Measurements from ENCODE around the gene FHIT. TPM values are rescaled to one million over a fixed set of nuclear protein-coding genes. Genes with fewer than 3 reads are reported as not detected.

The FHIT gene
- total RNA-seq, 1 donor from 2014 or later = 5.7 TPM

- Histone ChIP-seq H3K9ac (no peak overlapping the region), H3K79me2 (ENCODE audit: low read depth) (no peaks in the 10 kb centered on the region), H3K9me3 (ENCODE audit: low read depth) (no peaks in the 10 kb centered on the region), H3K27ac (no peak overlapping the region), H3K4me2 (no peak overlapping the region), H4K20me1 (ENCODE audit: low read depth) (no peaks in the 10 kb centered on the region), H3K4me1 (no peaks in the 10 kb centered on the region), H3K4me3 (no peak overlapping the region), H3F3A (ENCODE audit: low read depth) (no peaks in the 10 kb centered on the region), H3K27me3 (no peaks in the 10 kb centered on the region), H3K36me3 (no peaks in the 10 kb centered on the region), H2AFZ (replicated peaks) (no peak overlapping the region)
- H3K27ac Mint-ChIP-seq = no peak overlapping the region
- DNase-seq (ENCODE audit: low spot score) = no peak
- no peak for TF ChIP-seq EZH2 (IDR thresholded peaks at IDR 0.05)
- TF ChIP-seq, protein P1, sequence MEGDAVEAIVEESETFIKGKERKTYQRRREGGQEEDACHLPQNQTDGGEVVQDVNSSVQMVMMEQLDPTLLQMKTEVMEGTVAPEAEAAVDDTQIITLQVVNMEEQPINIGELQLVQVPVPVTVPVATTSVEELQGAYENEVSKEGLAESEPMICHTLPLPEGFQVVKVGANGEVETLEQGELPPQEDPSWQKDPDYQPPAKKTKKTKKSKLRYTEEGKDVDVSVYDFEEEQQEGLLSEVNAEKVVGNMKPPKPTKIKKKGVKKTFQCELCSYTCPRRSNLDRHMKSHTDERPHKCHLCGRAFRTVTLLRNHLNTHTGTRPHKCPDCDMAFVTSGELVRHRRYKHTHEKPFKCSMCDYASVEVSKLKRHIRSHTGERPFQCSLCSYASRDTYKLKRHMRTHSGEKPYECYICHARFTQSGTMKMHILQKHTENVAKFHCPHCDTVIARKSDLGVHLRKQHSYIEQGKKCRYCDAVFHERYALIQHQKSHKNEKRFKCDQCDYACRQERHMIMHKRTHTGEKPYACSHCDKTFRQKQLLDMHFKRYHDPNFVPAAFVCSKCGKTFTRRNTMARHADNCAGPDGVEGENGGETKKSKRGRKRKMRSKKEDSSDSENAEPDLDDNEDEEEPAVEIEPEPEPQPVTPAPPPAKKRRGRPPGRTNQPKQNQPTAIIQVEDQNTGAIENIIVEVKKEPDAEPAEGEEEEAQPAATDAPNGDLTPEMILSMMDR (IDR thresholded peaks at IDR 0.05) = no peak
- no peak for TF ChIP-seq EZH2phosphoT487 (IDR thresholded peaks at IDR 0.05)
- no peaks in the 10 kb centered on the region for H3K4me1 Mint-ChIP-seq
- no peak overlapping the region for H3K4me3 Mint-ChIP-seq
- H3K27me3 Mint-ChIP-seq (ENCODE audit: insufficient read depth, low read depth) = peaks cover 2% of the 10 kb centered on the region
- no peaks in the 10 kb centered on the region for H3K9me3 Mint-ChIP-seq
- no peaks in the 10 kb centered on the region for H3K36me3 Mint-ChIP-seq
Observed at GRCh38 chr3:60421749-60422446, 829.4 kb downstream of the FHIT start.

- no peaks in the 10 kb centered on the region for H3K9me3 Mint-ChIP-seq
- no peak overlapping the region for H3K4me3 Mint-ChIP-seq
- no peaks in the 10 kb centered on the region for H3K4me1 Mint-ChIP-seq
- H3K4me3 ChIP-seq = no peak overlapping the region
- H2AFZ ChIP-seq (replicated peaks) = no peak overlapping the region
- H3K36me3 ChIP-seq = no peaks in the 10 kb centered on the region
- no peaks in the 10 kb centered on the region for H4K20me1 ChIP-seq (ENCODE audit: low read depth)
- H3K27me3 ChIP-seq = no peaks in the 10 kb centered on the region
- no peak for TF ChIP-seq EZH2phosphoT487 (IDR thresholded peaks at IDR 0.05)
- TF ChIP-seq, protein P1 (IDR thresholded peaks at IDR 0.05) = no peak
- no peak for TF ChIP-seq EZH2 (IDR thresholded peaks at IDR 0.05)
- no peak overlapping the region for H3K27ac ChIP-seq
- no peaks in the 10 kb centered on the region for H3K9me3 ChIP-seq (ENCODE audit: low read depth)
- DNase-seq (ENCODE audit: low spot score) = no peak
- no peaks in the 10 kb centered on the region for H3K79me2 ChIP-seq (ENCODE audit: low read depth)
- peaks cover 2% of the 10 kb centered on the region for H3K27me3 Mint-ChIP-seq (ENCODE audit: insufficient read depth, low read depth)
- H3K27ac Mint-ChIP-seq = no peak overlapping the region
- no peak overlapping the region for H3K4me2 ChIP-seq
- no peaks in the 10 kb centered on the region for H3F3A ChIP-seq (ENCODE audit: low read depth)
- H3K9ac ChIP-seq = no peak overlapping the region
- H3K4me1 ChIP-seq = no peaks in the 10 kb centered on the region
- no peaks in the 10 kb centered on the region for H3K36me3 Mint-ChIP-seq
Observed at GRCh38 chr3:60417576-60417975, 833.7 kb downstream of the FHIT start.

- H3K27ac ChIP-seq = no peak overlapping the region
- Mint-ChIP-seq H3K27ac (no peak overlapping the region), H3K4me1 (no peaks in the 10 kb centered on the region), H3K36me3 (no peaks in the 10 kb centered on the region), H3K4me3 (no peak overlapping the region), H3K27me3 (ENCODE audit: insufficient read depth, low read depth) (no peaks in the 10 kb centered on the region), H3K9me3 (no peaks in the 10 kb centered on the region)
- H4K20me1 ChIP-seq (ENCODE audit: low read depth) = no peaks in the 10 kb centered on the region
- H3K9me3 ChIP-seq (ENCODE audit: low read depth) = no peaks in the 10 kb centered on the region
- H3K4me1 ChIP-seq = peaks cover 4% of the 10 kb centered on the region
- H3K27me3 ChIP-seq = no peaks in the 10 kb centered on the region
- H3K9ac ChIP-seq = no peak overlapping the region
- H3K4me2 ChIP-seq = no peak overlapping the region
- H3K36me3 ChIP-seq = no peaks in the 10 kb centered on the region
- no peak for TF ChIP-seq EZH2 (IDR thresholded peaks at IDR 0.05)
- TF ChIP-seq EZH2phosphoT487 (IDR thresholded peaks at IDR 0.05) = no peak
- TF ChIP-seq, protein P1 (IDR thresholded peaks at IDR 0.05) = no peak
- H3K4me3 ChIP-seq = no peak overlapping the region
- no peak overlapping the region for H2AFZ ChIP-seq (replicated peaks)
- H3F3A ChIP-seq (ENCODE audit: low read depth) = no peaks in the 10 kb centered on the region
- no peaks in the 10 kb centered on the region for H3K79me2 ChIP-seq (ENCODE audit: low read depth)
- DNase-seq (ENCODE audit: low spot score) = no peak
Observed at GRCh38 chr3:60414011-60414410, 837.2 kb downstream of the FHIT start.

Measured in neural progenitor cell (in vitro differentiated cells).